Measurements from ENCODE around the gene WNT10A.

GRCh38 chr2:218856896-218857243, 23.8 kb upstream of the WNT10A start:
- TF ChIP-seq ZNF274 (IDR thresholded peaks at IDR 0.05; ENCODE audit: insufficient read depth, insufficient read length) = no peak
- TF ChIP-seq MXI1 (IDR thresholded peaks at IDR 0.05; ENCODE audit: low read depth, low read length) = no peak
- TF ChIP-seq NKRF (conservative IDR thresholded peaks at IDR 0.05) = no peak
- no peak for TF ChIP-seq MAX (IDR thresholded peaks at IDR 0.05; ENCODE audit: low read depth, low read length)
- no peak for TF ChIP-seq MEF2A (IDR thresholded peaks at IDR 0.05; ENCODE audit: insufficient read depth, low read depth, low read length)
- TF ChIP-seq ETV6 (conservative IDR thresholded peaks at IDR 0.05 in 1 of 2, IDR thresholded peaks at IDR 0.05 in 1 of 2; ENCODE audit: borderline replicate concordance in 1 of 2, low read depth in 1 of 2) = no peak
- TF ChIP-seq CEBPB (IDR thresholded peaks at IDR 0.05; ENCODE audit: borderline replicate concordance in 1 of 2, low read depth in 2 of 2, low read length in 2 of 2) = no peak
- no peak for TF ChIP-seq CREB1 (IDR thresholded peaks at IDR 0.05; ENCODE audit: low read depth)
- TF ChIP-seq POLR2A (IDR thresholded peaks at IDR 0.05; ENCODE audit: low read depth, low read length) = no peak
- TF ChIP-seq, protein P1, sequence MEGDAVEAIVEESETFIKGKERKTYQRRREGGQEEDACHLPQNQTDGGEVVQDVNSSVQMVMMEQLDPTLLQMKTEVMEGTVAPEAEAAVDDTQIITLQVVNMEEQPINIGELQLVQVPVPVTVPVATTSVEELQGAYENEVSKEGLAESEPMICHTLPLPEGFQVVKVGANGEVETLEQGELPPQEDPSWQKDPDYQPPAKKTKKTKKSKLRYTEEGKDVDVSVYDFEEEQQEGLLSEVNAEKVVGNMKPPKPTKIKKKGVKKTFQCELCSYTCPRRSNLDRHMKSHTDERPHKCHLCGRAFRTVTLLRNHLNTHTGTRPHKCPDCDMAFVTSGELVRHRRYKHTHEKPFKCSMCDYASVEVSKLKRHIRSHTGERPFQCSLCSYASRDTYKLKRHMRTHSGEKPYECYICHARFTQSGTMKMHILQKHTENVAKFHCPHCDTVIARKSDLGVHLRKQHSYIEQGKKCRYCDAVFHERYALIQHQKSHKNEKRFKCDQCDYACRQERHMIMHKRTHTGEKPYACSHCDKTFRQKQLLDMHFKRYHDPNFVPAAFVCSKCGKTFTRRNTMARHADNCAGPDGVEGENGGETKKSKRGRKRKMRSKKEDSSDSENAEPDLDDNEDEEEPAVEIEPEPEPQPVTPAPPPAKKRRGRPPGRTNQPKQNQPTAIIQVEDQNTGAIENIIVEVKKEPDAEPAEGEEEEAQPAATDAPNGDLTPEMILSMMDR (IDR thresholded peaks at IDR 0.05 in 2 of 3, conservative IDR thresholded peaks at IDR 0.05 in 1 of 3; ENCODE audit: control insufficient read depth in 2 of 3, extremely low read depth in 1 of 3, insufficient read depth in 1 of 3, low read depth in 3 of 3, low read length in 3 of 3) = no peak
- TF ChIP-seq SUZ12 (IDR thresholded peaks at IDR 0.05; ENCODE audit: unreplicated experiment) = no peak
- TF ChIP-seq CBX5 (IDR thresholded peaks at IDR 0.05; ENCODE audit: low read depth) = no peak

Measured in GM12878 (cell line).